ENCODE results near the gene AOAH.

AOAH gene

DNA sequence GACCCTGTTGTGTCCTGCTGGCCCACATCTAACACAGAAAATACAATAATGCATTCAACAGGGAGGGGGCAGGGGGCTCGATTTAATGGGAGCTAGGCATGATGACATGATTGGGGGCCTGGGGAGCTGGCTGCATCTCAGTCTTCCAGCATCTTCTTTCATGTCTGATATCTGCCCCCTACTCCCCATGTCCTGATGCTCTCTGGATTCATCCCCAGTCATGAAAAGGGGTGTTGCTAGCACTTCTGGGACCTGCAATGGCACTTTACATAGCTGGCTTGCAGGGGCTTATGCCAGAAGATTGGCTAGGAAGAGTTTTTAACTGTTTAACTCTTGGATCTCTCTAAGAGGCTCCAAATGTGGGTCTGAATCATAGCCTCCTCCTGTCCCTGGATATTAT, 94.9 kb downstream of the AOAH start:
- no peak for DNase-seq (ENCODE audit: low read depth)

DNA sequence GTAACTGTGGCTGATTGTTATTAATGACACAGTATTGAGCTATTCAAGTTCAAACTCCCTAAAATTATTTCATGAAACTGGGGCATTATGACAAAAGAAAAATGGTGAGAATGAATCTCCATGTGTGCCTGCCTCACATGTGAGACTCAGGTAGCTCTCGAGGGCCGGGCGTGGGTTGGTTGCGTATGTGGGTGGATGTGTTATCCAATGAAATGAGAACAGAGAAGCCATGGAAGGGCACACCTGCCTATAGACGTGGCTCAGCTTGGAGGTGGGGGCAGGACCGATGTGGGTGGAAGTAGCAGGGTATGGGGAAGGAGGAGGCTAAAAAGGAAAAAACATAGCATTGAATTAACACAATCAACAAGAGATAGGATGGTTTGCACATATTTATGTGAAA, 96.5 kb downstream of the AOAH start:
- no peak for DNase-seq (ENCODE audit: low read depth)

DNA sequence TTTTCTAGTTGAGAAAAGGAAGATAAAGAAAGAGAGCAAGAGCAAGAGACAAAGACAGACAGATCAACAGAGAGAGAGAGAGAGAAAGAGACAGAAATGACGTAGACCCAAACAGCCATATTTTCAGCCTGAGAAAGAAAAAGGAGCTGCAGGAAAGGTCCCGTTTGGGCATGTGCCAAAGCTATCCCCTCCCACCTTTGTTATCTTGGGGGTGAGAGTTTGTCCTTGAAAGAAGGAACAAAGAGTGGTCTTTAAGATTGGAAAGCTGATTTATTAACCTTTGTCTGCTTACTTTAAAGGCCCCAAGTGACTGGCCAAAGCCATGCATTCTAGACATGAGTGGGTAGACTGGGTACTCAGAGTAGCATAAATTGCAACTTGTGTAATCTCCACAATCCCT, 98.2 kb downstream of the AOAH start:
- DNase-seq (ENCODE audit: low read depth), result no peak

DNA sequence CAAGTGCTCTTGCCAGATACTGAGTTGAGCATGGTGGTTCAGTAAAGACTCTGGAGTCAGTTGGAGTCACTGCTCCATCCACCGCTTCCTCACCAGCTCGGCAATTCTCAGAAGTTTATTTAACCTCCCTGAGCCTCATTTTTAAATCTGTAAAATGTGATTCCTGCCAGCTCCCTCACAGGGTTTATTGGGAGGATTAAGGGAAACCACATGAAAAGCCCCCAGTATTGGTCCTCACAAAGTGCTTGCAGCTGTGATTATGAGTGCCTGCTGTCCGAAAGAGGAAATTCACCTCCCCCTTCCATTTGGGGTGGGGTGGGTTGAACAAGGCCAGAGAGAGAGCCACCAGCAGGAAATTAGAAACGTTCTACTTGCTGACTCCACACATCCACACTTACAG, 99.0 kb downstream of the AOAH start:
- DNase-seq (ENCODE audit: low read depth), result no peak

DNA sequence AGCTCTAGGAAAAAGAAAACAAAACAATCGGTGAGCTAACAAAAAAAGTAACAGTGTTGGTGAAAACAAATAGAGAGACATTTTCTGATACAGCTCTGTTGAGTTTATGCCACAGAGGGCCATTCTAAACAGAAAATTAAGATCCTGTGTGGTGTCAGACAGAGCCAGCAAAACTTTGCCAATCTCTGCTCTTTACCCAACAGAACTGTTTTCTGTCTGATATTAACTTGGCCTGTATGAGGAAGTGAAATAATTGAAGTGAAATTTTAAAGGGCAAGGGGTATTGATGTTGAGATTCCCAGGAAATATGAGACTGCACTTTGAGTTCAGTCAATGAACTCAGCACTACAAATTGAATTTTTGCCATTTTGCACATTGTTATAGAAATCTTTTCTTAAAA, 101.0 kb downstream of the AOAH start:
- DNase-seq (ENCODE audit: low read depth), result no peak

DNA sequence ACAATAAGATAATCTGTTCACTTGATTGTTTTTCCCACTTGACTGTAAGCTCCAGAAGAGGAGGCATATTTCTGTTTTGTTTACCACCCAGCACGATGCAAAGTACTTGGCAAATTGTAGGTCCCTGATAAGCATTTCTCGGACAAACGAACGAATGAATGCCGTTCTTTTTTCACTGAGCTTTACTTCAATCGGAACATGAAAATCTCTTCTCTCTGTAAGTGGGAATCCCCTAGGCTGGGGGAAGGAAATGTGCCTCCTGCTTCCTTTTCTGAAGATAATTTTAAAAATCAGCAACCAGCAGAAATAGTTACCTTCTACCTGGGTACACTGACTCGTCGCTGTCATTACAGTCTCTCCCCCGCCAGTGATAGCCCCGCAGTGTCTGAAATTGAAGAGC, 102.9 kb downstream of the AOAH start:
- DNase-seq (ENCODE audit: low read depth), result no peak

DNA sequence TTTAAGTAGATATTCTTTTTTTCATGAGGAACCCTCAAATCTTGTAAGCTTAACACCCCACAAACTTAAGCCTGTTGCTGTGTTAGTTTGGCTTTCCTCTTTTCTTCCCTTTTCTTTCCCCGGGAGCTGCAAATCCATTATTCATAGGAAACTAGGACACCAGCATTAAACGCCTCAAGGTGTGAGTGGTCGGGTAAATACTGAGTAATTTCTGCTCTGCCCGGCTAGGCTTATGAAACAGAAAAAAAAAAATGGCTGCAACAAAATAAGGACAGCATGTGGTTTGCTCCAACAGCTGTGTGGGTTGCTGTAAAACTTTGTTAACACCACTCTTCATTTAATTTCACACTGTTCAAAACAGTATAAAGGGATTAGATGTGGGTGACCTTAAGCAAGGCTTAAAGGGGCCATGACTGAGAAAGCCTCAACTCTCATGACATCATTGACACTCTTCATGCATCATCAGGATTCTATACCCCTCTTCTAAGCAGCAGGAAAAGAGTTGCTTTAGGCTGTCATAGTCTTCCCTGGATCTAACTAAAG, 104.1 kb downstream of the AOAH start:
- DNase-seq (ENCODE audit: low read depth), result peak; percentile 22

DNA sequence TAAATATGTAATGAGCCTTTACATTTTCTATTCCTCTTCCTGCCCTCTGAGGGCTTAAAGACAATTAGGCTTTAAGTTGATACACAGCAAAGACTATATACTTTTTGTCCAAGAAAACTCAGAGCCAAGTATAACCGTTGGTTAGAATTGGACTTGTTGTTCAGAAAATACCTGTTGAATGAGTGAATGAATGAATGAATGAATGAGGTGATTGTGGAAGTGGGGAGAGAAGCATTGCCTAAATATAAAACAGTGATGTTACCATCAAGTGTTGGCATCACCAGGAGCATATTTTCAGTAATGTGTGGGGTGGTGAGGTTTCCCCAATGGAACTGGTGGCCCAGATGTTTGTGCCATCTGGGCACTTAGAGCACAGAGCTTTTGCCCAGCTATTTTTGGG, 106.9 kb downstream of the AOAH start:
- DNase-seq (ENCODE audit: low read depth), result no peak

DNA sequence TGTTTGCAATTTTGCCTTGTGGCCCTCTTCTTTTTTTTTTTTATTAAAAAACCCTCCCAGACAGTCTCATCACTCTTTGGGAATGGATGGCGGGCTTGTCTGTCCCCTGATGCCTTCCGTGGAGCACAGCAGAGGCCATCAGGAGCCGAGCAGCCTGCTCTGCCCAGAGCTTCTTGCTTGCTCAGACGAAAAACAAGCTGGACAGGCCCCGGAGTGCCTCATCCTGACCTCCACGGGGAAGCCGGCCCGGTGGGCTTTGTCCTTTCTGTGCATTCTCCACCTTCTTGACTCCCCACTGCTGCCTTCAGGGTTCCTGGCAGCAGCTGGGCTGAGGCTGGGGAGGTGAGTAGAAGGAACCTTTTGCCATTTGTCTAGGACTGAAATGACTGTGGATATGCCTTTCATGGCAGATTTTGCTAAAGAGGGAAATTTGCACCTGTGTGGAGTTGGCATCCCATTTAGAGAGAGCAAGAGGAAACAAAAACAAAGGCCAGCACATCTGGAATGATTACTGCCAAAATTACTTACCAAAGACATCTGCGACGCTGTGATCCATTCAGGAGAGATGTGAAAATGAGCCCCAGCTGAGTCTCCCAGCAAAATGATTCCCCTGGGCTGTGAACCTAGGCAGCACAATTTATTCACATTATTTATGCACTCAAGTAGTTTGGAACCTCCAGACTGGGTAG, 108.3 kb downstream of the AOAH start:
- no peak for DNase-seq (ENCODE audit: low read depth)

DNA sequence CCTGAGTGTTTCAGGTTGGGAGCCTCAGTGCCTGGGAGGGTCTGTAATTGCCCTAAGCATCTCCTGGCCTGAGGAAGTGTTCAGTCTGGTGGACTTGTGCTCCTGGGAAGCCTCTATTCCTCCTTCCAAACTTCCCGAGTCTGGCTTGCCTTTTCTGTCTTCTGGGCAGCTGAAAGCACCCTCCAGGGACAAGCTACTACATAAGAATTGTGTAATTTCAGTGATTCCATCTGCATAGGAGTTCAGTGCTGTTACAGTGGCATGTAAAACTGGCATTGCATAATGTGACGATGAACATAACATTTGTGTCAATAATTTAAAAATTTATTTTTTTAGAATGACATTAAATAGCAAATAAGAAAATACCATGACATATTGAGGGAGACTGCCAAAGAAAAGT, 109.3 kb downstream of the AOAH start:
- no peak for DNase-seq (ENCODE audit: low read depth)

DNA sequence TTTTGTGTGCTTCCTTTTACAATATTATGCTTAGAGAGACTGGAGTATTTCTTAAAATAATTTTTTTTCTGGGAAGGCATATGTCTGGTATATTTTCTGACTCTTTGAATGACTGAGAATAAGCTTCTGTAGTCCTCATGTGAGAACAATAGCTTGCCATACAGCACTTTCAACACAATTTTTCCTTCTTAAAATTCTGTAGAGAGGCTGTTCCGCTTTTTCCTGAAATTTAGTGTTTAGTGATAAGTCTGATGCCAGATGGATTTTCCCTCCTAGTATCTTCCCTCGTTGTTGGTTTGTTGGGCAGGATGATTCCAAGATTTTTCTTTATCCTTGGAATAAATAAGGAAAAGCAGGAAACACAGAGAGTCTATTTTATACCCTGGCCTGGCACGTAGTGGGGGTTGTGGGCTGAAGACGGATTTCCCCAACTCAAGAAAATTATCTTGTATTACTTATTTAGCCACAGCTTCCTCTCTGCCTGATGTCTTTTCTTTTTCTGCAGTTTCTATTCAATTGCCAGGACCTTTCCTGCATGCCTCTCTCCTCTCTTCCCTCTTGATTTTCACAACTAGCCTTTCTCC, 111.2 kb downstream of the AOAH start:
- no peak for DNase-seq (ENCODE audit: low read depth)

DNA sequence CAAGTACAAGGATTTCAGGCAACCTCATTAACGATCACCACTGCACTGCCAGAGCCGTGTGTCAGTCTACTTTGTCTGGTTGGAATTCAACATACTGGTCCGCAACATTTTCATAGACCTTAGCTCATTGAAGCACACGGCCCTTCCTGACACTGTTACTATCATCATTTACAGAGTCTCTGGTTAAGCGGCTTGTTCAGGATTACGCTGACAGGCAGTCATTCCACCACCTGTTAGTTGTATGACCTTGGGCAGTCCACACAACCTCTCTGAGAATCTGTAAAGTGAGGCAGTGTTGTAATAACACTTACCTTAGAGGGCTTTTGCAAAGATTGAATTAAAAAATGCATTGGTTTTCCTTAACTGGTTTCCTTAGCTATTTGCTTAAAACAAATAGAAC, 112.6 kb downstream of the AOAH start:
- no peak for DNase-seq (ENCODE audit: low read depth)

DNA sequence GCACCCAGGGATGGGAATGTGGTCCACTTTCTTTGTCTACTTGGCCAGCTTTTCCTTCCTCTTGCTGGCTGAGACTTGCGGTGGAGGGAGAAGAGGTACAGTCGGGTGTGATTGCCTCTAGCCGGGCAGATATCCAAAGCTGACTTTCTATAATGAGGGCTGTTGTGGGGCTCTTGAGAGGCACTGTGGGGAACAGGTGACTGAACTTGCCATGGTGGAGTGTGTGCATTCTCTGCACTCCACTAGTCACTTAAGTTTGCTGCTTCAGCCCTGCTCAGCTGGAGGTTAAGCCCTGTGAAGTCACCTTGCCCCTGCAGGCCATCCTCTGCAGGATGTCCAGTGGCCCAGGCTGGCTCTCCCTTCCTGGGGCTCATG, 116.6 kb downstream of the AOAH start:
- DNase-seq (ENCODE audit: low read depth), result no peak

DNA sequence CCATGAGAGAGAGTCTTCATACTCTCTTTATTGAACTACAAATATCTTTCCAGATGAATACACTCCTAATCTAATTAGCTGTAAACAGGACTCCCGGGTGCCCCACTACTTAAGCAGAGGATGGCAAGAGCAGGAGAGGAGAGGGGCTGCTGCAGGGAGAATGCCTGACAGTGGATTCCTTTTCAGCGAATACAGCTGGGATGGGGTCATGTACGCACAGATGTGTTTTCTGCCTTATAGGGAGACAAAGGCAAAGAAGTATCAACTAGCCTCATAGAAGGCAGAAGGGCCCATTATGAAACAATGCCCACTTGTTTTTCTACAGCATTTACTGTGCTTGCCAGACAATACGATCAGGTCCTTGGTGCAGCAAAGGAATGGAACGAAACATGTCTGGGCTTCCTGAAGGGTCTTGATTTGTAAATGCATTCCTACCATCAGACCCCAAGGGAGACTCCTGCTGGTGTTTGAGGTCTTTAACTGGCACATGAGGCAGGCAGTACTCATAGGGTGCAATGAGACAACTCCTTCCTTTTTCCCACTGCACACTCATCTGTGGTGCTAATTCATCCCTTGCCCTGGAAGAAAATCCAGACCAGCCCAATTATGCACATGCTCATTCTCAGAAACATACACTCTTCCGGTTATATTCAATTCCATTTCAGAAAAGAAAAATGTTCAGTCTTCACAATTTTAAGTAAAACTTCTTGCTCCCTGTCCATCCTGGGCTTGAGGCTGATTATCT, 117.1 kb downstream of the AOAH start:
- no peak for DNase-seq (ENCODE audit: low read depth)

DNA sequence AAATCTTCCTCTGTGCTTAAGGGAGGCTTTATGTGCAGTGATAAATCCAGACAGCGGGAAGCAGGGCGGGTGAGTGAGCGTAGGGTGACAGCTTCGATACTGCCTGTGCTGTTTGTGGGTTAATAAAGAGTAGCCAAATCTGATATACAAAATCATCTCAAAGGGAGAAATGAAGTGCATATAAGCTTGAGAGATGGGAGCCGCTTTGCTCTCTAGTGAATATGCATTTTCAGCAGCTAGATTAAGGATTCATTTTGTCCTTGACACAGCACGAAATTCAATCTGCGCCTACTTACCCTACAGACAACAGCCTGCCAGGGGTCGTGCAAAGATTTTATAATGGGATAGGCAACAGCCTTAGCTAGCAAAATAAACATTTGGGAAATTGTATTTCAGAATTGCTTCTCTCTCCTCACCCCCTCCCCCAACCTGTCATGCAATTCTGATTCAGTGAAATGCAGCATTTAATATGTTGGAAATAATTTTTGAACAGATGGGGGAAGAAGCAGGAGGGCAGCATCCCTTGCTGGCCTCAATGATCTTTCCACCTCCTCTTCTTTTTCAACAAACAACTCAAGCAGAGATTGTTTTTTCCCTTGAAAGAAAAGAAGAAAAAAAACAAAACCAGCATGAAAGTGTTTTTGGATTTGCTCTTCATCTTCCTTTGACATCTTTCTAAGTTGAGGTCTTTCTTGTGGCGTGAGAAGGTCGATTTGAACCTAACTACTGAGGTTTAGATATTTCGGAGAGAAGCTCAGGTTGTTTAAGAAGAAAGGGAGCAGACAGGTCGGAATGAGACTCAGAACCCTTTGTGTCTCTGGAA, 117.9 kb downstream of the AOAH start:
- DNase-seq (ENCODE audit: low read depth), result no peak

DNA sequence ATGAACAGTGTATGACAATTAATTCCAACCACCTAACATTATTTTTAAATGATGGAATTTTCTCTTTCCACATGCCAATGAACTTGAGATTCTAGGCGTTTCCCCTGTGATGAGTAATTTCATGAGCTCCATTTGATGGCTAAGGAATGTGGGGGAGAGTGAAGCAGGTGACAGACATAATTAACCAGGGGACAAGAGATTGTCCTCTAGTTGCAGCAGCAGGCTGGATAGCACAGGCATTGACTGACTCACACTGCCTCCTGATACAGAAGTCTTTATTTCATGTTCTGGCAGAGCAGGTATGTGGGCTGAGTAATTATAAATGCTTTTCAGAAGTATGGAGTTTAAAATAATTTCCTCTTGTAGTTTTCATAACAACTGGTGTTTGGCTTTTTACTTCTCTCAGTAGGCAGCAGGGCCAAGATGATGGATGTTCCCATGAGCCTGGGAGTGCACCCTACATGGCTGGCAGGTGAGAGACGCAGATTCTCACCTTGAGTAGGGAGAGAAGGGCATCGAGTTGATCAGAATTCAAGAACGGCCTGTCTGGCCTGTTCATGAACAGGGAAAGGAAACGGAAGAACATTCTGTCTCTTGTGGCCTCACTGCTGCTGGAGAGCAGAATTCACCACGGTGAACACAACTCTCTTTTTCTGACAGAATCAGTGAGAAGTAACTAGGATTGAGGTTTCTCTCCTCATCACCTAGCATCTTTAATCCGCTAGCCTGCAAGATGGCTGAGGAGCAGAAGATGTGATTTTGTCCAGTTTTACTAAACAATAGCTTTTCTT, 118.8 kb downstream of the AOAH start:
- DNase-seq (ENCODE audit: low read depth), result peak; percentile 57

DNA sequence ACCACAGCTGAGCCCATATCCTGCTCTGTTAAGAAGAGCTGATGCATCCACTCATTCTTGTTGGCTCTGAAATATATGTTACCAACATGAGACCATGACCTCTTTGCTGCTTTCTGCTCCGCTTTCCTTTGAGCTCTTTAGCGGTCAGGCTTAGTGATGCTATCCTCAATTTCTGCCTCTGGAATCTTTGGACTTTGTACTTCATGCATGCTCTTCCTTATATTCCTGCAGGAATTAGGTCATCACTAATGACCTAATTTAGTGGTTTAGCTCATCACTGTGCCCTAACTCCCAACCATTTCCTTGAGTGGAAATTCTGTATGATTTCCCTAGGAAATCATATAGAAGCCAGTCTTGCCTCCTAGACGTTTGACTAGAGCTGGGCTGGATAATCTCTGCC, 119.5 kb downstream of the AOAH start:
- peak; percentile 70 for DNase-seq (ENCODE audit: low read depth)

DNA sequence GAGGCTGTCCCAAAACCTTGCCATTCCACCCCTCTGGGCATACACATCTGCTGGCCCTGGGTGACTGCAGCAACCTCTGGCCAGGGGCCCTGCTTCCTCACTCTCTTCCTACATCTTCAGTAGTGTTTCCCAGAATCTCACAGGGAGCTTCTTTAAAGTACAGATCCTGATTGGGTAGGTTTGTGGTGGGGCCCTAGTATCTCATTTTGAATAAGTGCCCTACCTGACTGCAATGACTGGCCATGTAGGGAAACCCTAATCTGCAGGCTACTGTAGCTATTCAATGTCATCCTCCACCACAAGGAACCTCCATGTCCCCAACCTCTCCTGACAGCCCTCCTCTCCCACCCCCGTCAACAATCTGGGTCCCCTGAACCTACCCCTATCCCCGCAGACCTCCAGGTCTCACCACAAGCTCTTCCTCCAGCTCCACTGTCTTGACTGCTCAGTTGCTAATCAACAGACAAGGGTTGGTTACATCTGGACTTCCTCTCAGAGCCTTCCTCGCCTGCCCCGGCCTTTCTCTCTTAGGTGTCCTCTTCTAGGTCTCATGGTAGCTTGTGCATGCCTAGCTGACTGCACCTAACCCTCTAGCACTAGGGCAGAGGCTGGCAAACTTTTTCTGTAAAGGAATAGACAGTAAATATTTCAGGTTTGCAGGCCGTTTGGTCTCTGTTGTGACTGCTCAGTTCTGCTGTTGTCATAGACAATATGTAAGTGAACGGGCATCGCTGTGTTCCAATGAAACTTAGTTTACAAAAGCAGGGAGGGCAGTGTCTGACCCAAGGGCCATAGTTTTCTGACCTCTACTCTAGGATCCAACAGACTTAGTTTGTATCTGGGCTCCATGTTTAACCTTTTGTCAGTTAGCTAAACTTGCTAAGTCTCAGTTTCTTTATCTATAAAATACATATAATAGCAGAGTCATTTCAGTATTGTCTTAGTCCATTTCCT, 121.1 kb downstream of the AOAH start:
- no peak for DNase-seq (ENCODE audit: low read depth)

DNA sequence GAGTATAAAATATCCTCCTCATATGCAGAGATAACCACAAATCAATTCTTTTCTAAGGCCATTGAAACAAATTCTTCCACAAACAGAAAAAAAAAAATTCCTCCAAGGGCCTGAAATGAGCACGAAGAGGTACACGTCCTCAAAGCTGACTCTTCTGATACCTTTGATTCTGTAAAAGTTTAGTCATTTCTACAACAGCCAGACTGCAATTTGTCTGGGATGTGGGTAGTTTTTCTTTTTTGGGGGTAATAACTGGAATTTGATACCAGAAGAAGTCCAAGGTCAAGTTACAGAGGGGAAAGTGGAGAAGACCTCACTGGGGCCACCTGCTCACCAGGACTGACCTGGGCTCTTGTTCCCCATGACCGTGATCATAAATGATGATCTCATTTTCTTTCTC, 121.8 kb downstream of the AOAH start:
- DNase-seq (ENCODE audit: low read depth), result no peak

DNA sequence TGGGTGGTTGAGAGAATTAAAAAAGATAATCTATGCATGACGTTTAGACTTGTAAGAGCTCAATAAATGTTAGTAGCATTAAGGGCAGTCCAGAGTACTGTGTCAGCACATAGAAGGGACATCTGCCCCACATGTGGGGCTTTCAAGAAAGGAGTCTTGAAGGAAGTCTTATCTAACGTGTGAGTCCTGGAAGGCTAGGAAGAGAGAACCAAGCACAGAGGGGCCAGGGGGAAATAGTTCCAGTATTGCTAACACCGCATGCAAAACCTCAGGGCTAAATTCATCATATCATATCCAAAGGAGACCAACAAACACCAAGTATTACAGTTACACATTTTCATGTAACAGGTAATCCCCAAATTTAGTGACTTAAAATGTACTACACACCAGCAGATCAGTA, 122.7 kb downstream of the AOAH start:
- peak; percentile 74 for DNase-seq (ENCODE audit: low read depth)

Data from ELR (cell line).